NCI-H446 treated with DMSO at 0.1 percent for 48 hours (cell line): Measurements from ENCODE around the gene PLD2.
"Not testable (repeated sequence)": the region's sequence is repeated elsewhere in the genome, so short reads cannot be mapped to it uniquely, and the experiment has no call there.

Source experiments
- DNase-seq: peaks from one replicate; lab custom pipeline; 2025; lab: John Stamatoyannopoulos, UW

PLD2 gene

GRCh38 chr17:4858068-4858881 lies 51.3 kb downstream of the PLD2 start:
- DNase-seq, result no peak

GRCh38 chr17:4858882-4859260 lies 51.9 kb downstream of the PLD2 start:
- no peak for DNase-seq

GRCh38 chr17:4859816-4860625 lies 53.1 kb downstream of the PLD2 start:
- no peak for DNase-seq

GRCh38 chr17:4860651-4861050 lies 53.7 kb downstream of the PLD2 start:
- no peak for DNase-seq

GRCh38 chr17:4861052-4861451 lies 54.1 kb downstream of the PLD2 start:
- no peak for DNase-seq

GRCh38 chr17:4862720-4863119 lies 55.8 kb downstream of the PLD2 start:
- DNase-seq, result no peak

- DNase-seq, result no peak
Measured at GRCh38 chr17:4863321-4863720, 56.4 kb downstream of the PLD2 start.

GRCh38 chr17:4867535-4867934 lies 60.6 kb downstream of the PLD2 start:
- DNase-seq, result not testable (repeated sequence)

GRCh38 chr17:4869058-4869998 lies 62.4 kb downstream of the PLD2 start:
- DNase-seq, result not testable (repeated sequence)

GRCh38 chr17:4870855-4871254 lies 63.9 kb downstream of the PLD2 start:
- no peak for DNase-seq

- no peak for DNase-seq
Measured at GRCh38 chr17:4872786-4873185, 65.8 kb downstream of the PLD2 start.
